Osteoblast (primary cell): ENCODE results near the gene ADGRB3. TPM values are rescaled to one million over a fixed set of nuclear protein-coding genes. Genes with fewer than 3 reads are reported as not detected.

Experiments
- DNase-seq: peaks from one replicate; pipeline ENCODE4 v3.0.0; 2011; ENCODE audit warnings: low spot score, mixed read lengths; ENCODE audit not compliant: insufficient read length; ENCODE audit errors: missing footprints
- H2AFZ ChIP-seq: 2 replicates; pipeline ENCODE4 v1.6.0; 2011; ENCODE audit warnings: mild to moderate bottlenecking, low read length
- H3K27ac ChIP-seq: 2 replicates; pipeline ENCODE4 v1.5.1; 2011; ENCODE audit warnings: mild to moderate bottlenecking, low read depth, low read length, moderate library complexity
- H3K27me3 ChIP-seq: 2 replicates; pipeline ENCODE4 v1.6.0; 2012; ENCODE audit warnings: mild to moderate bottlenecking, control low read depth, inconsistent platforms, low read length, moderate library complexity; ENCODE audit not compliant: insufficient read depth
- H3K36me3 ChIP-seq: 2 replicates; pipeline ENCODE4 v1.5.1; 2011; ENCODE audit warnings: mild to moderate bottlenecking, low read length, control low read depth, moderate library complexity; ENCODE audit not compliant: insufficient read depth
- H3K4me1 ChIP-seq: 2 replicates; pipeline ENCODE4 v1.5.1; 2011; ENCODE audit warnings: mild to moderate bottlenecking, low read length, control low read depth, moderate library complexity; ENCODE audit not compliant: insufficient read depth
- H3K4me2 ChIP-seq: 2 replicates; pipeline ENCODE4 v1.6.0; 2011; ENCODE audit warnings: mild to moderate bottlenecking, low read length; ENCODE audit not compliant: insufficient read depth
- H3K4me3 ChIP-seq: fragments of 200-600 bp; sonication (generic); 3 replicates; pipeline ENCODE4 v1.5.1; 2012; ENCODE audit warnings: mild to moderate bottlenecking, low read length, inconsistent platforms; ENCODE audit not compliant: insufficient read depth
- H3K79me2 ChIP-seq: 2 replicates; pipeline ENCODE4 v1.6.0; 2012; ENCODE audit warnings: mild to moderate bottlenecking, low read length, control low read depth, inconsistent platforms; ENCODE audit not compliant: insufficient read depth
- H3K9me3 ChIP-seq: 2 replicates; pipeline ENCODE4 v1.5.1; 2011; ENCODE audit warnings: low read depth, low read length, control low read depth
- H4K20me1 ChIP-seq: 2 replicates; pipeline ENCODE4 v1.6.0; 2012; ENCODE audit warnings: mild to moderate bottlenecking, low read length, control low read depth; ENCODE audit not compliant: insufficient read depth
- CTCF ChIP-seq: IDR thresholded peaks from 2 replicates; pipeline ENCODE4 v1.5.1; 2011; ENCODE audit warnings: mild to moderate bottlenecking, low read depth, low read length, moderate library complexity; ENCODE audit errors: extremely low read depth
- total RNA-seq: library from RNA; depleted of rRNA; stranded (reverse); fragments of >200 nt; gene quantifications from 2 replicates; pipeline ENCODE4 v1.2.3, GENCODE V29; 2012

ADGRB3 gene
- total RNA-seq, 1 donor: not detected

DNA sequence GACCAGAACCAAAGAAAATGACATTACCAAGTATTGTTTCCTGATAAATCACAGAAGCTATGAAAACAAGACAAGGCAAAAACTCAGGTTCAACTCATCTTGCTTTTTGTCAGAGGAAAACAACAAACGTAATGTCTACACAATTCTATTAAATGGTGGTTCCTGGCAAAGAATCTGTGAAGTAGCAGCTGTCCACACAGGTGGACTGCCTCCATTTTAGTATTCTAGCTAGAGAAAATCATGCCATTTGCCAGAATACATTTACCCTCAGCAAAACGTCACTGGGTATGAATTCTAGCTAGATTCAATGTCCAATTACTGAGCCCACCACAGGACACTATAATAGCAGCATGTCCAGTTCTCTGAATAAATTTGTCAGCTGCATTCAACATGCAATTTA lies 125.4 kb downstream of the ADGRB3 start:
- Histone ChIP-seq H3K27me3 (no peaks in the 10 kb centered on the region), H3K4me3 (no peak overlapping the region), H3K9me3 (no peaks in the 10 kb centered on the region), H2AFZ (no peak overlapping the region), H3K4me2 (no peak overlapping the region), H3K36me3 (no peaks in the 10 kb centered on the region), H4K20me1 (no peaks in the 10 kb centered on the region), H3K4me1 (no peaks in the 10 kb centered on the region), H3K27ac (no peak overlapping the region), H3K79me2 (no peaks in the 10 kb centered on the region)
- no peak for DNase-seq
- no peak for TF ChIP-seq CTCF

DNA sequence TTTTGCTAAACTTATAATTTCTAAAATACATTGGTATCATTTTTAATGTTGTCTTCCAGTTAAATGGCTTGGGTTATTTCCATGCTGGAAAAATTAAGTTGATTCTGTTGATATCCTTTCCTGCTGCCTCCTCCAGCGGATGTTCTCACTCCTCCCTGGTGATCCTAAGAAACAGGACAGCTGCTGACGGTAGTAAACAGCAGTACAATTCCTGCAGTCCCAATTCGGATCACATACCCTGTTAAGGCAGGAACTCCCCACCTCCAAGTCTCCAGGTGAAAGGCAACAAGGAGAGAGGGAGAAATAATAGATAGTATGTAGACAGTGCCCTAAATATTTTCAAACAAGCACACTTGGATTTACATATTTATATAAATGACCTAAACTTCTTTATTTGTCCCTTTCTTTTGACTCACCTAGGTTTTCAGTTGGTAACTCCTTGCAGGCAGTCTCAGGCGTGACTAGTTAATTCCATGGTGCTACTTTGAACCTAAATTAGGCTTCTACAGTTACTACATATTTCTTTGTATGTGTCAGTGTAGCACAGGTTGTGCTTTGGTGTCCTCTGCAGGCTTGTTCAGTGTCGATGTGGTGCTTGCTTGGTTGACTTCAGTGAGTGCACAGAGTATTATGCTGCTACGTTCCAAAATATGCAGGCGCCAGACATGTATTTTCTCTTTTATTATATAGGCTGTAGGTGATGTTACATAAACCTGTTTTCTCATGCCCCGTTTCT lies 126.0 kb downstream of the ADGRB3 start:
- Histone ChIP-seq H3K9me3 (no peaks in the 10 kb centered on the region), H3K79me2 (no peaks in the 10 kb centered on the region), H3K4me2 (no peak overlapping the region), H3K36me3 (no peaks in the 10 kb centered on the region), H3K27ac (no peak overlapping the region), H4K20me1 (no peaks in the 10 kb centered on the region), H2AFZ (no peak overlapping the region), H3K27me3 (no peaks in the 10 kb centered on the region), H3K4me3 (no peak overlapping the region), H3K4me1 (no peaks in the 10 kb centered on the region)
- no peak for TF ChIP-seq CTCF
- DNase-seq: no peak

DNA sequence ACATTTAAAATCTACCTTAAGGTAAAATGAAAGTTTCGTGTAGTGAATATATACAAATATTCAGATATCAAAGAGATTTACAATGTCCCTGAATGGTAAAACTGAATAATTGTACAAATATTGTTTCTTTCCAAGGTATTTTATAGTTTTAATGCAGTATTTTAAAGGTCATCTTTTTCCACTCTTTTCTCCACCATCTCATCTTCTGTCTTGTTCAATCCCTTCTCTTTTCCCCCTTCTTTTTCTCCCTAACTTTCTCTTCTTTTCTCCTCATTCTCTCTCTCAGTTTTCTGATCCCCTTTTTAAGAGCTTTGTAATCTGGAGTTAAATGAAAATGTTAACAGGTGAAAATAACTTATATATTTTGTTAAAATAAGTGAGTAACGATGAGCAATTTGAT lies 126.9 kb downstream of the ADGRB3 start:
- DNase-seq: no peak
- H3K9me3 ChIP-seq: no peaks in the 10 kb centered on the region
- no peaks in the 10 kb centered on the region for H4K20me1 ChIP-seq
- H3K27me3 ChIP-seq: no peaks in the 10 kb centered on the region
- no peaks in the 10 kb centered on the region for H3K4me1 ChIP-seq
- H3K27ac ChIP-seq: no peak overlapping the region
- no peaks in the 10 kb centered on the region for H3K36me3 ChIP-seq
- no peak overlapping the region for H3K4me2 ChIP-seq
- no peak overlapping the region for H2AFZ ChIP-seq
- H3K79me2 ChIP-seq: no peaks in the 10 kb centered on the region
- no peak overlapping the region for H3K4me3 ChIP-seq
- no peak for TF ChIP-seq CTCF

GRCh38 chr6:68771426-68771825 lies 136.3 kb downstream of the ADGRB3 start:
- Histone ChIP-seq H3K4me2 (no peak overlapping the region), H3K27ac (no peak overlapping the region), H3K27me3 (no peaks in the 10 kb centered on the region), H3K4me1 (no peaks in the 10 kb centered on the region), H2AFZ (no peak overlapping the region), H3K9me3 (no peaks in the 10 kb centered on the region), H4K20me1 (no peaks in the 10 kb centered on the region), H3K79me2 (no peaks in the 10 kb centered on the region), H3K4me3 (no peak overlapping the region), H3K36me3 (no peaks in the 10 kb centered on the region)
- DNase-seq: no peak
- no peak for TF ChIP-seq CTCF
